Epithelial cell of esophagus (primary cell): Measurements from ENCODE around the gene NRG3.

Experiments used
- DNase-seq: peaks from one replicate; pipeline ENCODE4 v3.0.0; 2010; ENCODE audit warnings: low read depth
- H3K4me3 ChIP-seq: 2 replicates; pipeline ENCODE4 v1.5.1; 2011; ENCODE audit warnings: mild to moderate bottlenecking, low read length, control low read depth
- TF ChIP-seq, protein P1 (sequence below): IDR thresholded peaks from 2 replicates; pipeline ENCODE4 v1.5.1; 2011; ENCODE audit warnings: low read depth, mild to moderate bottlenecking, low read length, control low read depth, inconsistent platforms; ENCODE audit not compliant: insufficient read depth; ENCODE audit errors: missing control alignments

The NRG3 gene

DNA sequence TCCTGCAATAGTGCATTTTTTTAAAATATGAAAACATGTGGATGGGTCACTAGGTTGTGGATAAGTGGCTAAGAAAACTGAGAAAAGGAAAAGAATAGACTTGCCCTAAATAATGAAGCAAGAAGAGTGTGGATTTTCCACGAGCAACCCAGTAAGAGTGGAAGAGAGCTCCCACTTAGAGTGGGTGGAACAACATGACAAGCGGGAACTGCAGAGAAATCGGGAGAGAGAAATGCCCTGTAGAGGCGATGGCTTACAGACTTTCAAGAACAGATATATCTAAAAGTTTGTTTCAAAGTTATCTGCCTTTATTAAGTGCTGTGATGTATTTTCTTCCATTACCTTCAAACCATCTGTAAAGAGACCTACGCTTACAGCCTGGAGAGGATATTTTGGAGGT, 26.1 kb upstream of the NRG3 start:
- TF ChIP-seq, protein P1, sequence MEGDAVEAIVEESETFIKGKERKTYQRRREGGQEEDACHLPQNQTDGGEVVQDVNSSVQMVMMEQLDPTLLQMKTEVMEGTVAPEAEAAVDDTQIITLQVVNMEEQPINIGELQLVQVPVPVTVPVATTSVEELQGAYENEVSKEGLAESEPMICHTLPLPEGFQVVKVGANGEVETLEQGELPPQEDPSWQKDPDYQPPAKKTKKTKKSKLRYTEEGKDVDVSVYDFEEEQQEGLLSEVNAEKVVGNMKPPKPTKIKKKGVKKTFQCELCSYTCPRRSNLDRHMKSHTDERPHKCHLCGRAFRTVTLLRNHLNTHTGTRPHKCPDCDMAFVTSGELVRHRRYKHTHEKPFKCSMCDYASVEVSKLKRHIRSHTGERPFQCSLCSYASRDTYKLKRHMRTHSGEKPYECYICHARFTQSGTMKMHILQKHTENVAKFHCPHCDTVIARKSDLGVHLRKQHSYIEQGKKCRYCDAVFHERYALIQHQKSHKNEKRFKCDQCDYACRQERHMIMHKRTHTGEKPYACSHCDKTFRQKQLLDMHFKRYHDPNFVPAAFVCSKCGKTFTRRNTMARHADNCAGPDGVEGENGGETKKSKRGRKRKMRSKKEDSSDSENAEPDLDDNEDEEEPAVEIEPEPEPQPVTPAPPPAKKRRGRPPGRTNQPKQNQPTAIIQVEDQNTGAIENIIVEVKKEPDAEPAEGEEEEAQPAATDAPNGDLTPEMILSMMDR = no peak
- no peak for DNase-seq
- H3K4me3 ChIP-seq = no peak overlapping the region

DNA sequence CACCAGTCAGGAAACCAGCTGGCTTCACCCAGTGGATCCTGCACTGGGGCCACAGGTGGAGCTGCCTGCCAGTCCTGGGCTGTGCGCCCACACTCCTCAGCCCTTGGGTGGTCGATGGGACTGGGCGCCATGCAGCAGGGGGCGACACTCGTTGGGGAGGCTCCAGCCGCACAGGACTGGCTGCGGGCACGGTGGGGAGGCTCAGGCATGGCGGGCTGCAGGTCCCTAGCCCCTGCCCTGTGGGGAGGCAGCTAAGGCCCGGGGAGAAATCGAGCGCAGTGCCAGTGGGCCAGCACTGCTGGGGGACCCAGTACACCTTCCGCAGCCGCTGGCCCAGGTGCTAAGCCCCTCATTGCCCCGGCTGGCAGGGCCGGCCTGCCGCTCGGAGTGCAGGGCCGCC, 12.4 kb upstream of the NRG3 start:
- H3K4me3 ChIP-seq = no peak overlapping the region
- DNase-seq = no peak
- TF ChIP-seq, protein P1 = no peak

DNA sequence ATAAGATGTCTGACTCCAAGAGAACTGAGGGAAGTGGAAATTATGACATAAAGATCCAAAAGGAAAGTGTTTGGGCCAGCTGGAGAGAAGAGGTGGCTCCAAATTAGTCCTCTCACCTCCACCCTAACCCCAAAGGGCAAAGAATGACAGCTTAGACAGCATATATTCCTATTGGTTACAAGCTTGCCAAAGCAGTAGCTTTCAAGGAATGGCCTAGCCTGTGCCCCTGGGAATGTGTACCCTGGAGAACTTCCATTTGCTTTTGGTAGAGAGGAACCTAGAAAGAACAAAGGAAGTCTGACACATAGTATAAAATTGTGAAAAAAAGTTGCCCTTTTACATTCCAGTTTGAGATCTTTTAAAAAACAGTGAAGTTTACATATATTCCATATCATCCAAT, 11.2 kb upstream of the NRG3 start:
- DNase-seq = no peak
- H3K4me3 ChIP-seq = no peak overlapping the region
- TF ChIP-seq, protein P1 = no peak

DNA sequence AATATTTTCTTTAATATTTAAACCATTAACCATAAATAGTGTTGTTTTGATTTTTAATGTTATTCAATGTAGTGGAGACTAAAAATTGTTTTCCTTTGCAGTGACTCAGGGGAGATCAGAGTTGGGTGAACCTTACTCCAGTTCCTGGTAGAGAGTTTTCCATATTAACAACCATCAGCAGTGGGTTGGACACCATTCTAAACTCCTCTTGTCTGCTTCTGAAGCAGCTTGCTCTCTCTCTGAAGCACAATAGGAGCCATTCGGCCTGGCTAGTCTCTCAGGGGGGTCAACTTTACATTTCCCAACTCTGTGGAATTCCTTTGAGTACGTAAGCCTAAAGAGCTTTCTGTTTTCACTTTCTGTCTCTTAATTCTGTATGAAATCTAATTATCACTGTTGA, 9.4 kb upstream of the NRG3 start:
- DNase-seq = no peak
- H3K4me3 ChIP-seq = no peak overlapping the region
- TF ChIP-seq, protein P1 = no peak

DNA sequence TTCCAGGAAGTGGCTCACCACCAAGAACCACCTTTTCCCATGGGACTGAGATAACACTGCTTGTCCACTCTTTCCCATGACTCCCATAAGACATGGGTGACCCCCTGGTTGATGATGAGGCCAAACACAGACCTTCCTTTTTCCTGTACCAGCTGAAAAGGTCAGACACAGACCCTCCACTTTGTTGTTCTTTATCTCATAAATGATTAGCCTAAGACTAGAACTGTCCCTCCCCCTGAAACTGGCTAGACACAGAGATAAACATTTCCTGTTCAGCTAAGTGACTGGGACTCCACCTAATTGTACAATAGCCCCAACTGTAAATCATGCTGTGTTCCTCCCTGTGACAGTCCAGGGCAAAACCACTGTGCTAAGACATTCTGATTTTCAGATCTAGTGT, 8.2 kb upstream of the NRG3 start:
- H3K4me3 ChIP-seq = no peak overlapping the region
- DNase-seq = no peak
- TF ChIP-seq, protein P1 = no peak

DNA sequence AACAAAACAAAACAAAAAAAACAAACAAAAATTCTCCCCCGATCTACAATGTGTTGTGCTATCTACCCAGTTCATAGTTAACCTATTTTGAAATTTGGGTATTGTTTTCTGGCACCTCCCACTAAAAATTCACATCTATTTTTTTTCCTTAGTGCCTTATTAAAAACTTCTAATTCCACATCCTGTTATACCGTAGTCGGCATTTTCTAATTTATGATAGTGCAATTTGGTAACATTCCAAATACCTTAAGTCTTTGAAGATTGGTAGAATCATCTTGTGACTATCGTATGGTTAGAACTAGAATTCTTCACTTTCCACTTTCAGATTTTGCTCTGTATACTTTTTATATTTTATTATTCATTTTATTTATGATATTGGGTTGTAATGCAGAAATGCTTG, 4.5 kb upstream of the NRG3 start:
- DNase-seq = no peak
- TF ChIP-seq, protein P1 = no peak
- H3K4me3 ChIP-seq = no peak overlapping the region

DNA sequence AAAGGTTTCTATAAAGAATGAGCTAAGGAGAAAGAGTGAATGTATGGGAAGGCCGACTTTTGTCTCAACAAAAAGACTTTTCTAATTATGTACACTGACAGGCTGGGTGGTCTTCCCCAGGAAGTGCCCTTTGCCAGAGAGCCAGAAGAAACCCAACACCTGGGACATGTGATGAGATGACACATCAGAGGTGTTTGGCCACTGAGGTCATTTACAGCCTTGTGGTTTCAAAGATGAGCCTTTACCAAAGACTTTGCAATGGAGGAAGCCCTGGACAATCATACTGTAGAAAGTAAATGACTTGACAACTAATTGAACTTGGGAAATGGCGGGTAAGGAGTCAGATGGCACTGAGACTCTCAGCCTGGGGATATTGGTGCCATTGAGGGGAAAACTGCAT, 3.4 kb upstream of the NRG3 start:
- TF ChIP-seq, protein P1 = no peak
- no peak for DNase-seq
- H3K4me3 ChIP-seq = no peak overlapping the region
